Spleen (tissue), 11 donors: ENCODE data around the gene ULBP1. TPM values are rescaled to one million over a fixed set of nuclear protein-coding genes. Genes with fewer than 3 reads are reported as not detected.

ENCODE experiments used
- DNase-seq: peaks from one replicate; pipeline ENCODE4 v3.0.0-alpha.2; 2020
- H3K27ac ChIP-seq, 8 donors: fragments of 200-600 bp; sonication (generic) in 7 of 8; 1 replicate in 4 of 8; 2 replicates in 4 of 8; pipeline versions ENCODE4 v1.5.0 to v1.8.0; 2016 to 2021; ENCODE audit warnings: inconsistent platforms in 4 of 8, mild to moderate bottlenecking in 4 of 8, moderate library complexity in 1 of 8
- H3K27me3 ChIP-seq, 7 donors: fragments of 200-600 bp; sonication (generic) in 6 of 7; replicated peaks in 1 of 7; 1 replicate in 4 of 7; 2 replicates in 3 of 7; pipeline versions ENCODE4 v1.5.0 to v1.8.0; 2016 to 2021; ENCODE audit warnings: inconsistent platforms in 3 of 7, mild to moderate bottlenecking in 1 of 7
- H3K36me3 ChIP-seq, 6 donors: fragments of 200-600 bp; sonication (generic) in 5 of 6; 1 replicate in 4 of 6; 2 replicates in 2 of 6; pipeline versions ENCODE4 v1.5.0 to v1.8.0; 2016 to 2021; ENCODE audit warnings: inconsistent platforms in 2 of 6
- H3K4me1 ChIP-seq, 6 donors: fragments of 200-600 bp; sonication (generic) in 5 of 6; 1 replicate in 3 of 6; 2 replicates in 3 of 6; pipeline versions ENCODE4 v1.5.0 to v1.8.0; 2016 to 2021; ENCODE audit warnings: inconsistent platforms in 3 of 6
- H3K4me3 ChIP-seq, 8 donors: fragments of 200-600 bp; sonication (generic) in 7 of 8; 1 replicate in 4 of 8; 2 replicates in 4 of 8; pipeline versions ENCODE4 v1.5.0 to v1.8.0; 2016 to 2021; ENCODE audit warnings: inconsistent platforms in 4 of 8, mild to moderate bottlenecking in 4 of 8, moderate library complexity in 2 of 8
- H3K9me3 ChIP-seq, 8 donors: fragments of 200-600 bp; sonication (generic) in 7 of 8; 1 replicate in 4 of 8; 2 replicates in 4 of 8; pipeline versions ENCODE4 v1.5.0 to v1.8.0; 2016 to 2021; ENCODE audit warnings: inconsistent platforms in 4 of 8
- POLR2A ChIP-seq, 3 donors: fragments of 450-650 bp; IDR thresholded peaks; one replicate each; pipeline ENCODE4 v1.5.1; 2017; ENCODE audit warnings: antibody characterized with exemption in 3 of 3, mild to moderate bottlenecking in 1 of 3
- POLR2AphosphoS5 ChIP-seq, 3 donors: sonication (generic); formaldehyde crosslinking; IDR thresholded peaks; one replicate each; pipeline ENCODE4 v1.5.1; 2017; ENCODE audit warnings: antibody characterized with exemption in 3 of 3
- WGBS, 5 donors: extraction: QIAGEN DNeasy Blood & Tissue Kit in 3 of 5; methylation state at CpG; one replicate each; pipeline versions ENCODE4 v1.1.5 to v1.1.7; 2013 to 2018; 5-methylcytosine and 5-hydroxymethylcytosine counted together
- intact Hi-C: fragments of 100-400 bp; cut with DNase I; formaldehyde crosslinking; loops from one replicate; pipeline ENCODE4 v1.15.0; 2023; ENCODE audit warnings: low total_unique reads
- polyA plus RNA-seq, 3 donors: library from polyadenylated mRNA; stranded (reverse); fragments of 200-250 nt; gene quantifications; one replicate each; pipeline ENCODE4 v1.2.1, GENCODE V29; 2013
- total RNA-seq, 7 donors: library from RNA; depleted of rRNA in 3 of 7; stranded (reverse); fragments of >200 nt in 3 of 7; fragmentation: NEBNext Ultra II Directional in 4 of 7; extraction: Animal tissue kit (Norgen Biotek cat#: 25700) in 4 of 7; gene quantifications; one replicate each; pipeline versions ENCODE4 v1.1.0 to v1.2.1, GENCODE V29; 2016 to 2021
- TF ChIP-seq, protein P1 (sequence below), 11 experiments: fragments of 200-600 bp in 7 of 11; fragments of 450-650 bp in 4 of 11; sonication (generic) in 4 of 11; IDR thresholded peaks in 8 of 11; conservative IDR thresholded peaks in 3 of 11; 1 replicate in 7 of 11; 2 replicates in 4 of 11; pipeline versions ENCODE4 v1.4.0 to v1.8.0; 2016 to 2021; ENCODE audit warnings: antibody characterized with exemption in 11 of 11, inconsistent platforms in 4 of 11, mild to moderate bottlenecking in 1 of 11
- donor health status: healthy with polysubstance abuse.
- donor health status: DM: no; HTN: no; CAD: no; lungs with moderate emphysema.
- donor health status: DM: no; HTN: no; CAD: no.
- donor health status: Bipolar disorder and iron deficiency.
- donor health status: healthy.
- donor health status: DM: no; HTN: no; CAD: no.
- donor health status: DM: yes; HTN: yes; CAD: no.

The ULBP1 gene
- total and polyA plus RNA-seq, 10 donors = 0.03 to 0.34 (median 0.15) TPM; not detected in 6

DNA sequence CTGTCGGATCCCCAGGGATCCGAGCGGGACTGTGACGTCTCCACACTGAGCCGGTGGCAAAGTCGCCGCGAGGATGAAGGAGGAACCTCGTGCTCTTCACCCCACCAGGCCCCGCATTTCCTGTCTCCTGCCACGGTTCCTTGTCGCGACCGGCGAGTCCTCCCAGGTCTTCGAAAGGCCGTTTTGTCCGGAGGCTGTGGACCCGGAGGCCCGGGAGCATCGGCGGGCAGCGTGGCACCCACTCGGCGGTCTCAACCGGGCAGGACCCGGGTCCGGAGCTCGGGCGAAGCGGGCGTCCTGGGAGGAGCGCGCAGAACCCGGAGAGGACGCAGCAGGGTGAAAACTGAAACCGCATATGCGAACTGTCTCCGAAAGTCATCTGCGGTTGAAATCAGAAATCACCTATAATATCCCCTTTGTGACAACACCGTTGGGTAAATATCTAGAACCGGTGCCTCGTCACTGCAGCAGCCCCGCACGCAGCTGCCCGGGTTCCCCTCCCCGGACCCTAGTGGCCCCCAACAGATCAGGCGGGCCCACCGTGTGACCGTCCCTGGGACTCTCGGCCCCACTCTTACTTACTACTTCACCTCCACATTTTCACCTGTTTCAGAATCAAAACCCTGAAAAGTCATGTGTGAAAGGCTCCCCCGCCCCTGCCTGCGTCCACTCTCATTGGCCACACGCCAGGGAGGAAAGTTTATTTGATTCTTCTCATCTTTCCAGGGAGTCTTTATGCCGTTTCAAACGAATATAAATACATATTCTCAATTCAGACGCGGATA lies 25.0 kb upstream of the ULBP1 start:
- Histone ChIP-seq H3K27me3 (peaks cover 2 to 98% (median 82%) of the 10 kb centered on the region in 7 donors), H3K4me3 (peak overlapping the region; percentile 32 to 74 (median 44)), H3K27ac (no peak overlapping the region), H3K4me1 (peaks cover 11 to 50% (median 34%) of the 10 kb centered on the region in 6 donors), H3K9me3 (no peaks in the 10 kb centered on the region), H3K36me3 (no peaks in the 10 kb centered on the region)
- TF ChIP-seq POLR2AphosphoS5 (IDR thresholded peaks at IDR 0.05) = peak in 2 of 3 donors; percentile 49 to 70
- TF ChIP-seq, protein P1, sequence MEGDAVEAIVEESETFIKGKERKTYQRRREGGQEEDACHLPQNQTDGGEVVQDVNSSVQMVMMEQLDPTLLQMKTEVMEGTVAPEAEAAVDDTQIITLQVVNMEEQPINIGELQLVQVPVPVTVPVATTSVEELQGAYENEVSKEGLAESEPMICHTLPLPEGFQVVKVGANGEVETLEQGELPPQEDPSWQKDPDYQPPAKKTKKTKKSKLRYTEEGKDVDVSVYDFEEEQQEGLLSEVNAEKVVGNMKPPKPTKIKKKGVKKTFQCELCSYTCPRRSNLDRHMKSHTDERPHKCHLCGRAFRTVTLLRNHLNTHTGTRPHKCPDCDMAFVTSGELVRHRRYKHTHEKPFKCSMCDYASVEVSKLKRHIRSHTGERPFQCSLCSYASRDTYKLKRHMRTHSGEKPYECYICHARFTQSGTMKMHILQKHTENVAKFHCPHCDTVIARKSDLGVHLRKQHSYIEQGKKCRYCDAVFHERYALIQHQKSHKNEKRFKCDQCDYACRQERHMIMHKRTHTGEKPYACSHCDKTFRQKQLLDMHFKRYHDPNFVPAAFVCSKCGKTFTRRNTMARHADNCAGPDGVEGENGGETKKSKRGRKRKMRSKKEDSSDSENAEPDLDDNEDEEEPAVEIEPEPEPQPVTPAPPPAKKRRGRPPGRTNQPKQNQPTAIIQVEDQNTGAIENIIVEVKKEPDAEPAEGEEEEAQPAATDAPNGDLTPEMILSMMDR (IDR thresholded peaks at IDR 0.05 in 8 of 11, conservative IDR thresholded peaks at IDR 0.05 in 3 of 11) = no peak
- intact Hi-C loops = no loop called here
- DNase-seq = peak; percentile 83
- 1 to 2% (median 1%) methylated on average over 35 to 58 of the region's 58 CpGs for WGBS, 5 donors

GRCh38 chr6:149939356-149939648 lies 24.4 kb upstream of the ULBP1 start:
- H3K9me3 ChIP-seq = no peaks in the 10 kb centered on the region
- intact Hi-C loops = no loop called here
- H3K4me3 ChIP-seq = peak overlapping the region in 2 of 8 donors; percentile 55 to 74
- H3K36me3 ChIP-seq = no peaks in the 10 kb centered on the region
- DNase-seq = no peak
- H3K27me3 ChIP-seq = peaks cover 2 to 92% (median 79%) of the 10 kb centered on the region in 7 donors
- TF ChIP-seq POLR2AphosphoS5 (IDR thresholded peaks at IDR 0.05) = no peak
- TF ChIP-seq, protein P1 (IDR thresholded peaks at IDR 0.05 in 8 of 11, conservative IDR thresholded peaks at IDR 0.05 in 3 of 11) = no peak
- no peak for TF ChIP-seq POLR2A (IDR thresholded peaks at IDR 0.05)
- H3K27ac ChIP-seq = no peak overlapping the region
- peaks cover 11 to 49% (median 34%) of the 10 kb centered on the region in 6 donors for H3K4me1 ChIP-seq
- 16 to 32% (median 28%) methylated on average over 5 of the region's 5 CpGs for whole genome bisulfite sequencing, 5 donors

DNA sequence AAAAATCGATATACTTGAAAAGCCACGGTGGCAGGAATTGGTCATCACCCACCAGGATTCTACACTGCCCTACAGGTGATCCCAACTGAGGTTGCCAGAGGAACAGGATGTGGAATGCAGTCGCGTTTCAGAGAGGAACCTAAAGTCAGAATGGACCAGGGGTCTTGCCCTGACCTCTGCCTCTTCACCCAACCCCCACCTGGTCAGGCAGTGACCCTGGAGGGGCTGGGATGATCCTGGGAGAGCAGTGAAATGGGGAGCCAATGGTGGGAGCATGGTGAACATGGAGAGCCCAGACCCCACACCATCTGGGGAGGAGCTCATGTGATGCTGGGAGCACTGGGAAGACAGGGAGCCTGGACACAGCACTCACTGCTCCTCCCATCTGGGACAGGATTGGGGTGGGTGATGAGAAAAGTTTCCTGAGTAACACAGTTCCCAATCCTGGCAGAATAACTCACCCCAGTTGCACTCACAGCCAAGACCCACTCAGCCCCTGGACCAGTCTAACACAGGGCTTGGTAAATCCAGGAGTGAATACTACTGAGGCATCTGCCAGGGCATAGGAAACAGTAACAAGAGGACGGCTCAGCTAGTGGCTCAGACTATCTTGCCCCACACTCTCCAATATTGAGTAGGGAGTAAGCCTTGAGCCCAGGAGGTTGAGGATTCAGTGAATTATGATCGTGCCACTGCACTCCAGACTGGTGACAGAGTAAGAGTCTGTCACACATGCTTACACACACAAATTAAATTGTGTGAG lies 23.7 kb upstream of the ULBP1 start:
- no peak for DNase-seq
- Histone ChIP-seq H3K4me3 (peak overlapping the region in 1 of 8 donors; percentile 15), H3K27ac (no peak overlapping the region), H3K27me3 (peaks cover 2 to 84% (median 71%) of the 10 kb centered on the region in 7 donors), H3K4me1 (peaks cover 11 to 47% (median 34%) of the 10 kb centered on the region in 6 donors), H3K9me3 (no peaks in the 10 kb centered on the region), H3K36me3 (no peaks in the 10 kb centered on the region)
- TF ChIP-seq POLR2A (IDR thresholded peaks at IDR 0.05) = no peak
- TF ChIP-seq, protein P1 (IDR thresholded peaks at IDR 0.05 in 8 of 11, conservative IDR thresholded peaks at IDR 0.05 in 3 of 11) = no peak
- TF ChIP-seq POLR2AphosphoS5 (IDR thresholded peaks at IDR 0.05) = no peak
- intact Hi-C loops = no loop called here
- 14 to 26% (median 17%) methylated on average over 6 of the region's 6 CpGs for WGBS, 5 donors

DNA sequence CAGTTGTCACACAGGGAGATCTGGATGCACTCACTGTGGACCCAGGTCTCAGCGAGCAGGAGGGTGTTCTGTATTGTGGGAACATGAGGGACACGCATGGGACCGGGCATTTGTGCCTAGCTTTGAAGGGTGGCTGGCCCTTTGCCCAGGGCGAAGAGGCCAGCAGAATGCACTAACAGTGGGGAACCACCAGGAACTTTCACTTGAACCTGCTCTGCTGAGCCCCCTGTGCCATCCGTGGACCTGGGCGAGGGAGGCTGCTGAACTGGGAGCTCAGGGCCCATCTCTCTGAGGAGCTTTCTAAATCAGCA lies 23.1 kb upstream of the ULBP1 start:
- no peak for DNase-seq
- peaks cover 11 to 47% (median 34%) of the 10 kb centered on the region in 6 donors for H3K4me1 ChIP-seq
- intact Hi-C loops = no loop called here
- no peak for TF ChIP-seq POLR2AphosphoS5 (IDR thresholded peaks at IDR 0.05)
- TF ChIP-seq POLR2A (IDR thresholded peaks at IDR 0.05) = no peak
- TF ChIP-seq, protein P1 (IDR thresholded peaks at IDR 0.05 in 8 of 11, conservative IDR thresholded peaks at IDR 0.05 in 3 of 11) = no peak
- H3K36me3 ChIP-seq = no peaks in the 10 kb centered on the region
- H3K27ac ChIP-seq = no peak overlapping the region
- H3K9me3 ChIP-seq = no peaks in the 10 kb centered on the region
- H3K27me3 ChIP-seq = peaks cover under 1 to 79% (median 66%) of the 10 kb centered on the region in 7 donors
- WGBS, 5 donors = 28 to 44% (median 33%) methylated on average over 6 of the region's 6 CpGs
- peak overlapping the region in 1 of 8 donors; percentile 15 for H3K4me3 ChIP-seq
